Mesenchymal stem cell (in vitro differentiated cells and primary cell): ENCODE data around the gene C16orf74.

Experiments used
- DNase-seq: peaks from one replicate; pipeline ENCODE4 v3.0.0-alpha.2; 2013
- H2AFZ ChIP-seq: one replicate; pipeline ENCODE4 v1.6.1; 2013; ENCODE audit warnings: low read depth, mild to moderate bottlenecking, control low read depth, inconsistent platforms, low read length, moderate library complexity
- H2AK5ac ChIP-seq: 2 replicates; pipeline ENCODE4 v1.6.1; 2013; ENCODE audit warnings: low read length, moderate library complexity, mild to moderate bottlenecking, inconsistent platforms; ENCODE audit not compliant: severe bottlenecking
- H2BK120ac ChIP-seq: one replicate; pipeline ENCODE4 v1.6.1; 2013; ENCODE audit warnings: low read depth, mild to moderate bottlenecking, inconsistent platforms, low read length, moderate library complexity
- H2BK12ac ChIP-seq, 2 experiments: one replicate each; pipeline ENCODE4 v1.6.1; 2013; ENCODE audit warnings: inconsistent platforms in 2 of 2, low read length in 2 of 2, mild to moderate bottlenecking in 2 of 2, moderate library complexity in 2 of 2, control low read depth in 1 of 2
- H2BK15ac ChIP-seq: one replicate; pipeline ENCODE4 v1.6.1; 2013; ENCODE audit warnings: mild to moderate bottlenecking, low read depth, inconsistent platforms; ENCODE audit not compliant: poor library complexity, severe bottlenecking
- H2BK5ac ChIP-seq: 2 replicates; pipeline ENCODE4 v1.6.1; 2013; ENCODE audit warnings: low read depth, mild to moderate bottlenecking, low read length, control low read depth, inconsistent platforms; ENCODE audit not compliant: poor library complexity, severe bottlenecking
- H3K14ac ChIP-seq, 2 experiments: one replicate each; pipeline ENCODE4 v1.6.1; 2013; ENCODE audit warnings: inconsistent platforms in 2 of 2, low read length in 2 of 2, control low read depth in 1 of 2, mild to moderate bottlenecking in 1 of 2, moderate library complexity in 1 of 2
- H3K18ac ChIP-seq, 2 experiments: one replicate each; pipeline ENCODE4 v1.6.1; 2013; ENCODE audit warnings: inconsistent platforms in 2 of 2, low read length in 2 of 2, control low read depth in 1 of 2, low read depth in 1 of 2, mild to moderate bottlenecking in 1 of 2
- H3K23ac ChIP-seq, 2 experiments: one replicate each; pipeline ENCODE4 v1.6.1; 2013; ENCODE audit warnings: inconsistent platforms in 2 of 2, low read length in 2 of 2, mild to moderate bottlenecking in 2 of 2, moderate library complexity in 2 of 2, control low read depth in 1 of 2
- H3K27ac ChIP-seq: 2 replicates; pipeline ENCODE4 v1.5.1; 2013; ENCODE audit warnings: mild to moderate bottlenecking, moderate library complexity, low read length, control low read depth, inconsistent platforms; ENCODE audit not compliant: poor library complexity, severe bottlenecking
- H3K27me3 ChIP-seq, 2 experiments: 2 replicates each; pipeline versions ENCODE4 v1.6.1 to v1.7.0; 2013; ENCODE audit warnings: low read length in 2 of 2, mild to moderate bottlenecking in 2 of 2, moderate library complexity in 2 of 2, control low read depth in 1 of 2, inconsistent platforms in 1 of 2; ENCODE audit not compliant: control insufficient read depth in 1 of 2, insufficient read depth in 1 of 2
- H3K36me3 ChIP-seq, 2 experiments: 2 replicates each; pipeline versions ENCODE4 v1.6.1 to v1.7.0; 2013; ENCODE audit warnings: low read length in 2 of 2, control low read depth in 1 of 2, inconsistent platforms in 1 of 2, low read depth in 1 of 2, mild to moderate bottlenecking in 1 of 2; ENCODE audit not compliant: insufficient read depth in 2 of 2, control insufficient read depth in 1 of 2
- H3K4ac ChIP-seq, 2 experiments: one replicate each; pipeline ENCODE4 v1.6.1; 2013; ENCODE audit warnings: inconsistent platforms in 2 of 2, low read length in 2 of 2, mild to moderate bottlenecking in 2 of 2, moderate library complexity in 2 of 2, control low read depth in 1 of 2, low read depth in 1 of 2
- H3K4me1 ChIP-seq: 2 replicates; pipeline ENCODE4 v1.6.1; 2013; ENCODE audit warnings: low read depth, low read length, control low read depth; ENCODE audit not compliant: control insufficient read depth, insufficient read depth
- H3K4me2 ChIP-seq: 2 replicates; pipeline ENCODE4 v1.6.1; 2013; ENCODE audit warnings: low read length, mild to moderate bottlenecking, inconsistent platforms; ENCODE audit not compliant: poor library complexity, severe bottlenecking
- H3K4me3 ChIP-seq, 2 experiments: 2 replicates each; pipeline versions ENCODE4 v1.5.1 to v1.7.0; 2013; ENCODE audit warnings: low read length in 2 of 2, mild to moderate bottlenecking in 2 of 2, control low read depth in 1 of 2, low read depth in 1 of 2; ENCODE audit not compliant: insufficient read depth in 1 of 2
- H3K79me1 ChIP-seq: replicated peaks from 2 replicates; pipeline ENCODE4 v1.6.1; 2013; ENCODE audit warnings: mild to moderate bottlenecking, control low read depth, low read length, inconsistent platforms; ENCODE audit not compliant: poor library complexity, severe bottlenecking
- H3K9ac ChIP-seq: 2 replicates; pipeline ENCODE4 v1.7.0; 2013; ENCODE audit warnings: mild to moderate bottlenecking, low read length, moderate library complexity
- H3K9me3 ChIP-seq: 2 replicates; pipeline ENCODE4 v1.7.0; 2013; ENCODE audit warnings: mild to moderate bottlenecking, low read length; ENCODE audit not compliant: control insufficient read depth
- H4K8ac ChIP-seq: one replicate; pipeline ENCODE4 v1.6.1; 2013; ENCODE audit warnings: inconsistent platforms, mild to moderate bottlenecking, low read length, moderate library complexity
- H4K91ac ChIP-seq: one replicate; pipeline ENCODE4 v1.6.1; 2013; ENCODE audit warnings: mild to moderate bottlenecking, low read length, inconsistent platforms
- WGBS: methylation state at CpG from one replicate; pipeline ENCODE4 v1.1.7; 2013; ENCODE audit warnings: mixed read lengths; 5-methylcytosine and 5-hydroxymethylcytosine counted together

C16orf74 gene

GRCh38 chr16:85777583-85778310 lies 26.9 kb upstream of the C16orf74 start:
- no peaks in the 10 kb centered on the region for H3K27me3 ChIP-seq
- H2AK5ac ChIP-seq: no peak overlapping the region
- H2AFZ ChIP-seq: no peak overlapping the region
- H4K91ac ChIP-seq: no peak overlapping the region
- WGBS: 81% methylated on average over 4 of the region's 4 CpGs
- H2BK120ac ChIP-seq: no peak overlapping the region
- no peak overlapping the region for H4K8ac ChIP-seq
- H3K4ac ChIP-seq: no peak overlapping the region
- peaks cover 43 to 68% of the 10 kb centered on the region in 2 experiments for H3K36me3 ChIP-seq
- no peak overlapping the region for H3K27ac ChIP-seq
- no peak overlapping the region for H2BK5ac ChIP-seq
- H2BK12ac ChIP-seq: no peak overlapping the region
- no peak overlapping the region for H3K9ac ChIP-seq
- DNase-seq: no peak
- no peak overlapping the region for H3K4me2 ChIP-seq
- H3K79me1 ChIP-seq: peaks cover 27% of the 10 kb centered on the region
- no peaks in the 10 kb centered on the region for H3K4me1 ChIP-seq
- no peak overlapping the region for H3K4me3 ChIP-seq
- H3K18ac ChIP-seq: no peak overlapping the region
- no peak overlapping the region for H3K14ac ChIP-seq
- H2BK15ac ChIP-seq: no peak overlapping the region
- no peak overlapping the region for H3K23ac ChIP-seq
- H3K9me3 ChIP-seq: no peaks in the 10 kb centered on the region

DNA sequence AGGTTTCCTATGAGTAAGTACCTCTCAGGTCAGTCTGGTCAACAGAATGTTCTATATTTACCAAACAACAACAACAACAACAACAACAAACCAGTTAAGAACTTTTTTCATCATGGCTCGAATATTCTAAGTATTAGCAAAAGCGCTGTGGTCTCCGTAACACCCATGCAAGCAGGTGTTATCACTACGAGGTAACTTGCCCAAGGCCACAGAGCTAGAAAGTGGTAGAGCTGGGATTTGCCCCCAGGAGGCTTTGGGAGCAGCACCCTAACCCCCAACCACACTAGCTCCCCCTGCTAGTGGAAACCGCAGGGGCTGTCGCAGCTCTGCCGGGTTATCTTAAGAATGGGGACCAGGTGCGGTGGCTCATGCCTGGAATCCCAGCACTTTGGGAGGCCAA lies 23.9 kb upstream of the C16orf74 start:
- Histone ChIP-seq H3K18ac (no peak overlapping the region), H3K4me1 (no peaks in the 10 kb centered on the region), H4K8ac (no peak overlapping the region), H3K4me2 (no peak overlapping the region), H2AFZ (no peak overlapping the region), H3K27me3 (no peaks in the 10 kb centered on the region), H3K79me1 (peaks cover 9% of the 10 kb centered on the region), H2BK15ac (no peak overlapping the region), H2BK5ac (no peak overlapping the region), H3K9me3 (no peaks in the 10 kb centered on the region), H3K4me3 (no peak overlapping the region), H3K14ac (no peak overlapping the region), H3K9ac (no peak overlapping the region), H3K23ac (no peak overlapping the region), H3K36me3 (peaks cover 25 to 62% of the 10 kb centered on the region in 2 experiments), H3K27ac (no peak overlapping the region), H2BK12ac (no peak overlapping the region), H2BK120ac (no peak overlapping the region), H3K4ac (no peak overlapping the region), H4K91ac (no peak overlapping the region), H2AK5ac (no peak overlapping the region)
- WGBS: 97% methylated on average over 8 of the region's 8 CpGs
- DNase-seq: no peak

GRCh38 chr16:85774136-85774535 lies 23.2 kb upstream of the C16orf74 start:
- peaks cover 20 to 55% of the 10 kb centered on the region in 2 experiments for H3K36me3 ChIP-seq
- DNase-seq: no peak
- no peak overlapping the region for H3K9ac ChIP-seq
- H2BK120ac ChIP-seq: no peak overlapping the region
- H3K4me2 ChIP-seq: no peak overlapping the region
- H2BK15ac ChIP-seq: no peak overlapping the region
- no peak overlapping the region for H2BK12ac ChIP-seq
- H4K91ac ChIP-seq: no peak overlapping the region
- no peak overlapping the region for H3K14ac ChIP-seq
- no peaks in the 10 kb centered on the region for H3K9me3 ChIP-seq
- no peak overlapping the region for H2BK5ac ChIP-seq
- H3K18ac ChIP-seq: no peak overlapping the region
- no peaks in the 10 kb centered on the region for H3K27me3 ChIP-seq
- H3K4me3 ChIP-seq: no peak overlapping the region
- H3K79me1 ChIP-seq: peaks cover 6% of the 10 kb centered on the region
- no peak overlapping the region for H3K23ac ChIP-seq
- no peak overlapping the region for H2AK5ac ChIP-seq
- WGBS: 100% methylated on average over 4 of the region's 6 CpGs
- no peak overlapping the region for H2AFZ ChIP-seq
- no peaks in the 10 kb centered on the region for H3K4me1 ChIP-seq
- no peak overlapping the region for H4K8ac ChIP-seq
- no peak overlapping the region for H3K4ac ChIP-seq
- H3K27ac ChIP-seq: no peak overlapping the region

DNA sequence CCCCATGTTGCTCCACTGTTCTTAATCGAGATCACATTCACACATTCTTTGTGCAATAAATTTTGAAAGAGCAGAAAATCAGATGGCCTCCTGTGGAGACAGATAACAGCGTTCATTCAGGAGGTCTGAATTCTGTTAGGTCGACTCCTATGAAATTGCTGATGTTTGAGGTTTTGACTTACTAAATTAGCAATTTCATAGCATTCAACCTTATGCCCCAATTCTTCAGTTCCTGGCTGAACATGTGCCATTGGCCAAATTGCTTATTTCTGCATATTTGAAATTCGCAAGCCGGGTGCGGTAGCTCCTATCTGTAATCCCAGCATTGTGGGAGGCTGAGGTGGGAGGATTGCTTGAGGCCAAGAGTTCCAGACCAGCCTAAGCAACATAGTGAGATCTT lies 22.1 kb upstream of the C16orf74 start:
- Histone ChIP-seq H2BK5ac (no peak overlapping the region), H3K27ac (no peak overlapping the region), H2BK15ac (no peak overlapping the region), H4K8ac (no peak overlapping the region), H4K91ac (no peak overlapping the region), H3K4me1 (peaks cover under 1% of the 10 kb centered on the region), H2BK12ac (no peak overlapping the region), H3K4me3 (no peak overlapping the region), H3K79me1 (peaks cover 2% of the 10 kb centered on the region), H3K23ac (no peak overlapping the region), H3K4me2 (no peak overlapping the region), H2AFZ (no peak overlapping the region), H2AK5ac (no peak overlapping the region), H2BK120ac (no peak overlapping the region), H3K14ac (no peak overlapping the region), H3K27me3 (no peaks in the 10 kb centered on the region), H3K9ac (no peak overlapping the region), H3K36me3 (peaks cover 12 to 44% of the 10 kb centered on the region in 2 experiments), H3K18ac (no peak overlapping the region), H3K9me3 (no peaks in the 10 kb centered on the region), H3K4ac (no peak overlapping the region)
- WGBS: 100% methylated on average over 4 of the region's 6 CpGs
- DNase-seq: no peak
